ENCODE data around the gene PPL.

GRCh38 chr16:4933433-4933832, 3.5 kb downstream of the PPL start:
- TF ChIP-seq TAF1 (IDR thresholded peaks at IDR 0.05; ENCODE audit: low read depth, low read length), result no peak
- no peak for TF ChIP-seq POLR2A (IDR thresholded peaks at IDR 0.05; ENCODE audit: low read depth, low read length)
- no peak for TF ChIP-seq POLR2AphosphoS5 (IDR thresholded peaks at IDR 0.05; ENCODE audit: low read depth, low read length)

Measured in GM12891 (cell line).